ENCODE data around the gene TAPBP.
"Not testable (repeated sequence)": the region's sequence is repeated elsewhere in the genome, so short reads cannot be mapped to it uniquely, and the experiment has no call there.

Gene TAPBP

GRCh38 chr6:33297956-33298772 is 15.7 kb downstream of the TAPBP start:
- DNase-seq = peak in 29 of 56 donors; percentile 12 to 65 (median 28)

- DNase-seq = peak in 4 of 56 donors; percentile 20 to 29 (median 23)
These were observed 16.4 kb downstream of the TAPBP start for GRCh38 chr6:33297406-33297955.

- DNase-seq = no peak
These were observed 17.0 kb downstream of the TAPBP start for GRCh38 chr6:33296797-33297405.

- no peak for DNase-seq
These were observed 18.1 kb downstream of the TAPBP start for GRCh38 chr6:33295621-33296369.

- DNase-seq = no peak
These were observed 19.6 kb downstream of the TAPBP start for GRCh38 chr6:33294086-33294823.

GRCh38 chr6:33292996-33293682 is 20.7 kb downstream of the TAPBP start:
- no peak for DNase-seq

- no peak for DNase-seq
These were observed 23.4 kb downstream of the TAPBP start for GRCh38 chr6:33290459-33290858.

GRCh38 chr6:33289784-33290315 is 24.0 kb downstream of the TAPBP start:
- DNase-seq = no peak

- DNase-seq = peak in 55 of 56 donors; percentile 34 to 98 (median 85)
These were observed 24.7 kb downstream of the TAPBP start, which contains the start of the genes PFDN6 and WDR46 for GRCh38 chr6:33288921-33289783. Gene PFDN6 (plus strand): TSS chr6:33289601. CDS start chr6:33289857, 256 bp downstream. Gene WDR46 (minus strand): TSS chr6:33289239. CDS start chr6:33289170, 69 bp downstream.

GRCh38 chr6:33288141-33288920 is 25.5 kb downstream of the TAPBP start:
- DNase-seq = no peak

- DNase-seq = no peak
These were observed 26.6 kb downstream of the TAPBP start for GRCh38 chr6:33286946-33287914.

- not testable (repeated sequence) for DNase-seq
These were observed 28.7 kb downstream of the TAPBP start for GRCh38 chr6:33285214-33285613.

GRCh38 chr6:33280539-33280938 is 33.3 kb downstream of the TAPBP start:
- no peak for DNase-seq

GRCh38 chr6:33279971-33280511 is 33.8 kb downstream of the TAPBP start:
- DNase-seq = no peak

GRCh38 chr6:33279257-33279695 is 34.6 kb downstream of the TAPBP start:
- DNase-seq = no peak

- DNase-seq = no peak
These were observed 35.1 kb downstream of the TAPBP start for GRCh38 chr6:33278810-33279209.

GRCh38 chr6:33278392-33278741 is 35.5 kb downstream of the TAPBP start:
- no peak for DNase-seq

Data from amygdala (tissue), 56 donors.